ENCODE results near the gene DYDC1.

DNA sequence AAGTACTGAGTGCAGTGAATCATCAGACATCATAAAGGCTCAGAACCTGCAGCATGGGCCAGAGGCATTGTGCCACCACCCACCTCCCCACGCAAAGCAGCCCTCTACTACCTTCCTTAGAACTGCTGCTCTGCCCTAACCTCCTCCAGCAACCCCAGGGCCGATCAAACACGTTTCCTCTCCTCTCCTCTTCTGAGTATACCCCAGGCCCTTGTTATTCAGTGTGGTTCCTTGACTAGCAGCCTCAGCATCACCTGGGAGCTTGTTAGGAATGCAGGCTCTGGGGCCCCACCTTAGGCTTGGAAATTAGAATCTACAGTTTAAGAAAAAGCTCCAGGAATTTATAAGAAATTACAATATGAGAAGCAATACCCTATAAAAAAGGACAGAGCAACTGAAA lies 33.2 kb downstream of the DYDC1 start:
- TF ChIP-seq, protein P1, sequence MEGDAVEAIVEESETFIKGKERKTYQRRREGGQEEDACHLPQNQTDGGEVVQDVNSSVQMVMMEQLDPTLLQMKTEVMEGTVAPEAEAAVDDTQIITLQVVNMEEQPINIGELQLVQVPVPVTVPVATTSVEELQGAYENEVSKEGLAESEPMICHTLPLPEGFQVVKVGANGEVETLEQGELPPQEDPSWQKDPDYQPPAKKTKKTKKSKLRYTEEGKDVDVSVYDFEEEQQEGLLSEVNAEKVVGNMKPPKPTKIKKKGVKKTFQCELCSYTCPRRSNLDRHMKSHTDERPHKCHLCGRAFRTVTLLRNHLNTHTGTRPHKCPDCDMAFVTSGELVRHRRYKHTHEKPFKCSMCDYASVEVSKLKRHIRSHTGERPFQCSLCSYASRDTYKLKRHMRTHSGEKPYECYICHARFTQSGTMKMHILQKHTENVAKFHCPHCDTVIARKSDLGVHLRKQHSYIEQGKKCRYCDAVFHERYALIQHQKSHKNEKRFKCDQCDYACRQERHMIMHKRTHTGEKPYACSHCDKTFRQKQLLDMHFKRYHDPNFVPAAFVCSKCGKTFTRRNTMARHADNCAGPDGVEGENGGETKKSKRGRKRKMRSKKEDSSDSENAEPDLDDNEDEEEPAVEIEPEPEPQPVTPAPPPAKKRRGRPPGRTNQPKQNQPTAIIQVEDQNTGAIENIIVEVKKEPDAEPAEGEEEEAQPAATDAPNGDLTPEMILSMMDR (IDR thresholded peaks at IDR 0.05) = no peak
- TF ChIP-seq EZH2phosphoT487 (IDR thresholded peaks at IDR 0.05) (no peak), EZH2 (IDR thresholded peaks at IDR 0.05) (no peak)
